GM23338 (cell line): Measurements from ENCODE around the gene ZBTB2. TPM values are rescaled to one million over a fixed set of nuclear protein-coding genes. Genes with fewer than 3 reads are reported as not detected.

Experiments
- ATAC-seq: fragments of 200-7000 bp; cut with Tn5 transposase; 3 replicates; pipeline ENCODE4 v1.9.1; 2020
- DNase-seq: peaks from one replicate; pipeline ENCODE4 v3.0.0-alpha.2; 2015; ENCODE audit warnings: low spot score
- H2AFZ ChIP-seq: fragments of 200-600 bp; sonication (generic); 2 replicates; pipeline ENCODE4 v1.8.0; 2016; ENCODE audit warnings: antibody characterized with exemption, mild to moderate bottlenecking, moderate library complexity
- H3F3A ChIP-seq: fragments of 200-600 bp; sonication (generic); replicated peaks from 2 replicates; pipeline ENCODE4 v1.8.0; 2017; ENCODE audit warnings: antibody characterized with exemption, mixed run types, low read depth
- H3K27ac ChIP-seq: fragments of 200-600 bp; sonication (generic); 2 replicates; pipeline ENCODE4 v1.6.1; 2016; ENCODE audit warnings: low read depth
- H3K27me3 ChIP-seq: fragments of 200-600 bp; sonication (generic); 2 replicates; pipeline ENCODE4 v1.8.0; 2016; ENCODE audit warnings: mild to moderate bottlenecking, mixed run types, moderate library complexity; ENCODE audit not compliant: insufficient read depth
- H3K36me3 ChIP-seq: fragments of 200-600 bp; sonication (generic); 2 replicates; pipeline ENCODE4 v1.8.0; 2016; ENCODE audit warnings: mild to moderate bottlenecking; ENCODE audit not compliant: insufficient read depth
- H3K4me1 ChIP-seq: fragments of 200-600 bp; sonication (generic); 2 replicates; pipeline ENCODE4 v1.8.0; 2016; ENCODE audit warnings: mild to moderate bottlenecking, moderate library complexity; ENCODE audit not compliant: insufficient read depth
- H3K4me2 ChIP-seq: fragments of 200-600 bp; sonication (generic); 2 replicates; pipeline ENCODE4 v1.7.1; 2017; ENCODE audit warnings: mixed run types
- H3K4me3 ChIP-seq: fragments of 200-600 bp; sonication (generic); 2 replicates; pipeline ENCODE4 v1.6.1; 2016; ENCODE audit warnings: mixed run types
- H3K79me2 ChIP-seq: fragments of 200-600 bp; sonication (generic); replicated peaks from 2 replicates; pipeline ENCODE4 v1.8.0; 2017; ENCODE audit warnings: mild to moderate bottlenecking; ENCODE audit not compliant: insufficient read depth
- H3K9me2 ChIP-seq: fragments of 200-600 bp; sonication (generic); 2 replicates; pipeline ENCODE4 v1.8.0; 2017; ENCODE audit not compliant: insufficient read depth
- H4K20me1 ChIP-seq: fragments of 200-600 bp; sonication (generic); replicated peaks from 2 replicates; pipeline ENCODE4 v1.8.0; 2017; ENCODE audit warnings: mild to moderate bottlenecking; ENCODE audit not compliant: insufficient read depth
- H3K27ac Mint-ChIP-seq: 2 replicates; pipeline ENCODE4 v1.8.0; 2020; ENCODE audit warnings: inconsistent platforms, mild to moderate bottlenecking, moderate library complexity, mixed read lengths
- H3K27me3 Mint-ChIP-seq: 3 replicates; pipeline ENCODE4 v1.8.0; 2022; ENCODE audit warnings: low read depth, mild to moderate bottlenecking, moderate library complexity, mixed read lengths, inconsistent platforms; ENCODE audit not compliant: insufficient read depth, poor library complexity
- H3K36me3 Mint-ChIP-seq: 3 replicates; pipeline ENCODE4 v1.8.0; 2021; ENCODE audit warnings: low read depth, mild to moderate bottlenecking, inconsistent platforms, moderate library complexity, mixed read lengths
- H3K4me1 Mint-ChIP-seq: 3 replicates; pipeline ENCODE4 v1.8.0; 2020; ENCODE audit warnings: mild to moderate bottlenecking, inconsistent platforms, mixed read lengths
- H3K4me3 Mint-ChIP-seq: 3 replicates; pipeline ENCODE4 v1.8.0; 2021; ENCODE audit warnings: moderate library complexity, mild to moderate bottlenecking, inconsistent platforms, mixed read lengths
- H3K9me3 Mint-ChIP-seq: 3 replicates; pipeline ENCODE4 v1.8.0; 2020; ENCODE audit warnings: moderate library complexity, mild to moderate bottlenecking, inconsistent platforms, mixed read lengths
- CREB1 ChIP-seq: fragments of 250-450 bp; sonication (Bioruptor Pico); IDR thresholded peaks from 2 replicates; pipeline ENCODE4 v1.5.0; 2020; ENCODE audit warnings: low read depth, mild to moderate bottlenecking, moderate library complexity
- EZH2 ChIP-seq: fragments of 200-600 bp; sonication (generic); IDR thresholded peaks from one replicate; pipeline ENCODE4 v1.8.0; 2017; ENCODE audit warnings: antibody characterized with exemption, mild to moderate bottlenecking, low read depth; ENCODE audit not compliant: unreplicated experiment
- EZH2phosphoT487 ChIP-seq: fragments of 200-600 bp; sonication (generic); IDR thresholded peaks from one replicate; pipeline ENCODE4 v1.8.1; 2018; ENCODE audit warnings: antibody characterized with exemption; ENCODE audit not compliant: unreplicated experiment
- JUNB ChIP-seq: IDR thresholded peaks from one replicate; pipeline ENCODE4 v1.6.1; 2016; ENCODE audit warnings: antibody characterized with exemption; ENCODE audit not compliant: unreplicated experiment
- NANOG ChIP-seq: IDR thresholded peaks from 2 replicates; pipeline ENCODE4 v1.6.1; 2016; ENCODE audit warnings: antibody characterized with exemption, borderline replicate concordance
- POLR2AphosphoS5 ChIP-seq: IDR thresholded peaks from 2 replicates; pipeline ENCODE4 v1.6.1; 2016; ENCODE audit warnings: antibody characterized with exemption, low read depth
- STAT1 ChIP-seq: IDR thresholded peaks from one replicate; pipeline ENCODE4 v1.6.1; 2016; ENCODE audit warnings: antibody characterized with exemption; ENCODE audit not compliant: unreplicated experiment
- ZNF114 ChIP-seq: fragments of 250-450 bp; sonication (Bioruptor Pico); IDR thresholded peaks from 2 replicates; pipeline ENCODE4 v1.5.0; 2020; ENCODE audit warnings: mild to moderate bottlenecking, moderate library complexity
- ZNF331 ChIP-seq: fragments of 250-450 bp; sonication (Bioruptor Pico); IDR thresholded peaks from 2 replicates; pipeline ENCODE4 v1.5.0; 2020; ENCODE audit warnings: low read depth, mild to moderate bottlenecking, moderate library complexity
- polyA plus RNA-seq: library from polyadenylated mRNA; unstranded; fragments of >200 nt; fragmentation: Nextera tagmentation; extraction: Ambion mirVana; gene quantifications from 2 replicates; pipeline ENCODE4 v1.2.1, GENCODE V29; 2016
- total RNA-seq: library from RNA; depleted of rRNA; stranded (reverse); fragments of >200 nt; shearing (Covaris generic); gene quantifications from 2 replicates; pipeline ENCODE4 v1.2.3, GENCODE V29; 2014
- TF ChIP-seq, protein P1 (sequence below): IDR thresholded peaks from one replicate; pipeline ENCODE4 v1.6.1; 2018; ENCODE audit warnings: antibody characterized with exemption; ENCODE audit not compliant: unreplicated experiment
- TF ChIP-seq, protein P2 (sequence below), 2 experiments: fragments of 200-600 bp in 1 of 2; sonication (generic) in 1 of 2; conservative IDR thresholded peaks; 2 replicates each; pipeline versions ENCODE4 v1.5.1 to v1.6.1; 2016 to 2017; ENCODE audit warnings: antibody characterized with exemption in 2 of 2, low read depth in 2 of 2, mild to moderate bottlenecking in 2 of 2, moderate library complexity in 1 of 2
- TF ChIP-seq, protein P3 (sequence below): IDR thresholded peaks from 2 replicates; pipeline ENCODE4 v1.6.1; 2016; ENCODE audit warnings: antibody characterized with exemption

The ZBTB2 gene
- total and polyA plus RNA-seq, 2 experiments from 2014 or later = 11.4 to 21.9 TPM

GRCh38 chr6:151408858-151409257, 17.5 kb upstream of the ZBTB2 start (continued):
- TF ChIP-seq, protein P1, sequence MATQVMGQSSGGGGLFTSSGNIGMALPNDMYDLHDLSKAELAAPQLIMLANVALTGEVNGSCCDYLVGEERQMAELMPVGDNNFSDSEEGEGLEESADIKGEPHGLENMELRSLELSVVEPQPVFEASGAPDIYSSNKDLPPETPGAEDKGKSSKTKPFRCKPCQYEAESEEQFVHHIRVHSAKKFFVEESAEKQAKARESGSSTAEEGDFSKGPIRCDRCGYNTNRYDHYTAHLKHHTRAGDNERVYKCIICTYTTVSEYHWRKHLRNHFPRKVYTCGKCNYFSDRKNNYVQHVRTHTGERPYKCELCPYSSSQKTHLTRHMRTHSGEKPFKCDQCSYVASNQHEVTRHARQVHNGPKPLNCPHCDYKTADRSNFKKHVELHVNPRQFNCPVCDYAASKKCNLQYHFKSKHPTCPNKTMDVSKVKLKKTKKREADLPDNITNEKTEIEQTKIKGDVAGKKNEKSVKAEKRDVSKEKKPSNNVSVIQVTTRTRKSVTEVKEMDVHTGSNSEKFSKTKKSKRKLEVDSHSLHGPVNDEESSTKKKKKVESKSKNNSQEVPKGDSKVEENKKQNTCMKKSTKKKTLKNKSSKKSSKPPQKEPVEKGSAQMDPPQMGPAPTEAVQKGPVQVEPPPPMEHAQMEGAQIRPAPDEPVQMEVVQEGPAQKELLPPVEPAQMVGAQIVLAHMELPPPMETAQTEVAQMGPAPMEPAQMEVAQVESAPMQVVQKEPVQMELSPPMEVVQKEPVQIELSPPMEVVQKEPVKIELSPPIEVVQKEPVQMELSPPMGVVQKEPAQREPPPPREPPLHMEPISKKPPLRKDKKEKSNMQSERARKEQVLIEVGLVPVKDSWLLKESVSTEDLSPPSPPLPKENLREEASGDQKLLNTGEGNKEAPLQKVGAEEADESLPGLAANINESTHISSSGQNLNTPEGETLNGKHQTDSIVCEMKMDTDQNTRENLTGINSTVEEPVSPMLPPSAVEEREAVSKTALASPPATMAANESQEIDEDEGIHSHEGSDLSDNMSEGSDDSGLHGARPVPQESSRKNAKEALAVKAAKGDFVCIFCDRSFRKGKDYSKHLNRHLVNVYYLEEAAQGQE = no peak
- no peak for TF ChIP-seq JUNB
- TF ChIP-seq, protein P2, sequence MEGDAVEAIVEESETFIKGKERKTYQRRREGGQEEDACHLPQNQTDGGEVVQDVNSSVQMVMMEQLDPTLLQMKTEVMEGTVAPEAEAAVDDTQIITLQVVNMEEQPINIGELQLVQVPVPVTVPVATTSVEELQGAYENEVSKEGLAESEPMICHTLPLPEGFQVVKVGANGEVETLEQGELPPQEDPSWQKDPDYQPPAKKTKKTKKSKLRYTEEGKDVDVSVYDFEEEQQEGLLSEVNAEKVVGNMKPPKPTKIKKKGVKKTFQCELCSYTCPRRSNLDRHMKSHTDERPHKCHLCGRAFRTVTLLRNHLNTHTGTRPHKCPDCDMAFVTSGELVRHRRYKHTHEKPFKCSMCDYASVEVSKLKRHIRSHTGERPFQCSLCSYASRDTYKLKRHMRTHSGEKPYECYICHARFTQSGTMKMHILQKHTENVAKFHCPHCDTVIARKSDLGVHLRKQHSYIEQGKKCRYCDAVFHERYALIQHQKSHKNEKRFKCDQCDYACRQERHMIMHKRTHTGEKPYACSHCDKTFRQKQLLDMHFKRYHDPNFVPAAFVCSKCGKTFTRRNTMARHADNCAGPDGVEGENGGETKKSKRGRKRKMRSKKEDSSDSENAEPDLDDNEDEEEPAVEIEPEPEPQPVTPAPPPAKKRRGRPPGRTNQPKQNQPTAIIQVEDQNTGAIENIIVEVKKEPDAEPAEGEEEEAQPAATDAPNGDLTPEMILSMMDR (conservative IDR thresholded peaks at IDR 0.05; ENCODE audit: low read depth in 2 of 2) = no peak
- TF ChIP-seq NANOG = no peak
- no peak for TF ChIP-seq ZNF331 (CRISPR knock-in tag)

GRCh38 chr6:151403919-151404308, 12.6 kb upstream of the ZBTB2 start:
- no peak for ATAC-seq
- no peak overlapping the region for H2AFZ ChIP-seq
- H3F3A ChIP-seq = 0 out of 2 replicates have a peak, but pooled peaks cover 11% of the 10 kb centered on the region
- Mint-ChIP-seq H3K27me3 (peaks cover 8% of the 10 kb centered on the region), H3K36me3 (peaks cover 55% of the 10 kb centered on the region), H3K4me1 (no peaks in the 10 kb centered on the region; the same call in 2 of the 3 replicates), H3K27ac (no peak overlapping the region), H3K9me3 (no peaks in the 10 kb centered on the region; the same call in 2 of the 3 replicates), H3K4me3 (no peak overlapping the region)
- peaks cover 5% of the 10 kb centered on the region for H3K36me3 ChIP-seq
- no peaks in the 10 kb centered on the region for H3K27me3 ChIP-seq
- H3K9me2 ChIP-seq = no peaks in the 10 kb centered on the region
- no peak overlapping the region for H3K4me2 ChIP-seq
- no peak overlapping the region; the same call in 1 of the 2 replicates for H3K27ac ChIP-seq
- no peak overlapping the region for H3K4me3 ChIP-seq
- DNase-seq = no peak
- peaks cover 59% of the 10 kb centered on the region for H3K79me2 ChIP-seq
- H4K20me1 ChIP-seq = peaks cover 28% of the 10 kb centered on the region
- H3K4me1 ChIP-seq = no peaks in the 10 kb centered on the region
- TF ChIP-seq, protein P3, sequence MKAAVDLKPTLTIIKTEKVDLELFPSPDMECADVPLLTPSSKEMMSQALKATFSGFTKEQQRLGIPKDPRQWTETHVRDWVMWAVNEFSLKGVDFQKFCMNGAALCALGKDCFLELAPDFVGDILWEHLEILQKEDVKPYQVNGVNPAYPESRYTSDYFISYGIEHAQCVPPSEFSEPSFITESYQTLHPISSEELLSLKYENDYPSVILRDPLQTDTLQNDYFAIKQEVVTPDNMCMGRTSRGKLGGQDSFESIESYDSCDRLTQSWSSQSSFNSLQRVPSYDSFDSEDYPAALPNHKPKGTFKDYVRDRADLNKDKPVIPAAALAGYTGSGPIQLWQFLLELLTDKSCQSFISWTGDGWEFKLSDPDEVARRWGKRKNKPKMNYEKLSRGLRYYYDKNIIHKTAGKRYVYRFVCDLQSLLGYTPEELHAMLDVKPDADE = no peak
- TF ChIP-seq STAT1 = no peak
- no peak for TF ChIP-seq ZNF114 (CRISPR knock-in tag)
- TF ChIP-seq, protein P1 = no peak
- TF ChIP-seq NANOG = no peak
- no peak for TF ChIP-seq JUNB
- TF ChIP-seq POLR2AphosphoS5 = no peak
- TF ChIP-seq, protein P2 (conservative IDR thresholded peaks at IDR 0.05; ENCODE audit: low read depth in 2 of 2) = no peak
- TF ChIP-seq CREB1 (CRISPR knock-in tag) = no peak
- TF ChIP-seq EZH2phosphoT487 = no peak
- no peak for TF ChIP-seq EZH2
